Mucosa of stomach (tissue), 1 donor: Measurements from ENCODE around the gene C1orf226.

ENCODE experiments used
- H3K27me3 ChIP-seq: one replicate; pipeline ENCODE4 v1.7.0; 2013; ENCODE audit warnings: mild to moderate bottlenecking, low read length; ENCODE audit not compliant: control insufficient read depth, insufficient read depth
- H3K36me3 ChIP-seq: one replicate; pipeline ENCODE4 v1.7.0; 2013; ENCODE audit warnings: low read length; ENCODE audit not compliant: control insufficient read depth, insufficient read depth
- H3K4me1 ChIP-seq: one replicate; pipeline ENCODE4 v1.7.0; 2013; ENCODE audit warnings: mild to moderate bottlenecking, low read length; ENCODE audit not compliant: control insufficient read depth, insufficient read depth
- H3K4me3 ChIP-seq: one replicate; pipeline ENCODE4 v1.7.0; 2013; ENCODE audit warnings: low read length
- H3K9ac ChIP-seq: one replicate; pipeline ENCODE4 v1.7.0; 2013; ENCODE audit warnings: mild to moderate bottlenecking, low read length, moderate library complexity
- H3K9me3 ChIP-seq: one replicate; pipeline ENCODE4 v1.7.0; 2013; ENCODE audit warnings: mild to moderate bottlenecking, low read length, moderate library complexity; ENCODE audit not compliant: control insufficient read depth
- donor health status: Pancreatic carcinoma.

Gene C1orf226

GRCh38 chr1:162367772-162368171, 13.8 kb upstream of the C1orf226 start:
- H3K27me3 ChIP-seq = no peaks in the 10 kb centered on the region
- H3K9me3 ChIP-seq = no peaks in the 10 kb centered on the region
- H3K36me3 ChIP-seq = no peaks in the 10 kb centered on the region
- H3K4me3 ChIP-seq = no peak overlapping the region
- H3K4me1 ChIP-seq = peaks cover 14% of the 10 kb centered on the region
- no peak overlapping the region for H3K9ac ChIP-seq

GRCh38 chr1:162368451-162368850, 13.1 kb upstream of the C1orf226 start:
- Histone ChIP-seq H3K4me1 (peaks cover 21% of the 10 kb centered on the region), H3K27me3 (no peaks in the 10 kb centered on the region), H3K9me3 (no peaks in the 10 kb centered on the region), H3K36me3 (no peaks in the 10 kb centered on the region), H3K4me3 (no peak overlapping the region), H3K9ac (no peak overlapping the region)

GRCh38 chr1:162369571-162369970, 12.0 kb upstream of the C1orf226 start:
- Histone ChIP-seq H3K4me3 (no peak overlapping the region), H3K9ac (no peak overlapping the region), H3K27me3 (no peaks in the 10 kb centered on the region), H3K36me3 (no peaks in the 10 kb centered on the region), H3K4me1 (peaks cover 24% of the 10 kb centered on the region), H3K9me3 (no peaks in the 10 kb centered on the region)

GRCh38 chr1:162370161-162370560, 11.4 kb upstream of the C1orf226 start:
- Histone ChIP-seq H3K36me3 (no peaks in the 10 kb centered on the region), H3K4me1 (peaks cover 24% of the 10 kb centered on the region), H3K9me3 (no peaks in the 10 kb centered on the region), H3K9ac (no peak overlapping the region), H3K27me3 (no peaks in the 10 kb centered on the region), H3K4me3 (no peak overlapping the region)

GRCh38 chr1:162370721-162371120, 10.8 kb upstream of the C1orf226 start:
- Histone ChIP-seq H3K9me3 (no peaks in the 10 kb centered on the region), H3K9ac (no peak overlapping the region), H3K27me3 (no peaks in the 10 kb centered on the region), H3K36me3 (no peaks in the 10 kb centered on the region), H3K4me3 (no peak overlapping the region), H3K4me1 (peaks cover 24% of the 10 kb centered on the region)

- H3K27me3 ChIP-seq = no peaks in the 10 kb centered on the region
- H3K4me1 ChIP-seq = peaks cover 24% of the 10 kb centered on the region
- no peaks in the 10 kb centered on the region for H3K9me3 ChIP-seq
- H3K9ac ChIP-seq = no peak overlapping the region
- H3K36me3 ChIP-seq = no peaks in the 10 kb centered on the region
- no peak overlapping the region for H3K4me3 ChIP-seq
Observed at GRCh38 chr1:162371611-162372010, 9.9 kb upstream of the C1orf226 start.

GRCh38 chr1:162372159-162373071, 9.1 kb upstream of the C1orf226 start:
- no peaks in the 10 kb centered on the region for H3K36me3 ChIP-seq
- H3K9me3 ChIP-seq = no peaks in the 10 kb centered on the region
- no peak overlapping the region for H3K4me3 ChIP-seq
- H3K4me1 ChIP-seq = peaks cover 24% of the 10 kb centered on the region
- H3K27me3 ChIP-seq = no peaks in the 10 kb centered on the region
- no peak overlapping the region for H3K9ac ChIP-seq

GRCh38 chr1:162373072-162373427, 8.5 kb upstream of the C1orf226 start:
- Histone ChIP-seq H3K9ac (no peak overlapping the region), H3K4me3 (no peak overlapping the region), H3K27me3 (no peaks in the 10 kb centered on the region), H3K4me1 (peaks cover 24% of the 10 kb centered on the region), H3K9me3 (no peaks in the 10 kb centered on the region), H3K36me3 (no peaks in the 10 kb centered on the region)

- H3K9ac ChIP-seq = no peak overlapping the region
- no peak overlapping the region for H3K4me3 ChIP-seq
- no peaks in the 10 kb centered on the region for H3K9me3 ChIP-seq
- no peaks in the 10 kb centered on the region for H3K27me3 ChIP-seq
- H3K4me1 ChIP-seq = peaks cover 24% of the 10 kb centered on the region
- no peaks in the 10 kb centered on the region for H3K36me3 ChIP-seq
Observed at GRCh38 chr1:162373541-162374260, 7.8 kb upstream of the C1orf226 start.

- no peak overlapping the region for H3K9ac ChIP-seq
- peaks cover 24% of the 10 kb centered on the region for H3K4me1 ChIP-seq
- H3K27me3 ChIP-seq = no peaks in the 10 kb centered on the region
- H3K4me3 ChIP-seq = no peak overlapping the region
- no peaks in the 10 kb centered on the region for H3K36me3 ChIP-seq
- H3K9me3 ChIP-seq = no peaks in the 10 kb centered on the region
Observed at GRCh38 chr1:162374406-162374805, 7.1 kb upstream of the C1orf226 start.

GRCh38 chr1:162375463-162375862, 6.1 kb upstream of the C1orf226 start:
- H3K36me3 ChIP-seq = no peaks in the 10 kb centered on the region
- no peak overlapping the region for H3K9ac ChIP-seq
- H3K4me3 ChIP-seq = no peak overlapping the region
- H3K27me3 ChIP-seq = no peaks in the 10 kb centered on the region
- H3K4me1 ChIP-seq = peaks cover 26% of the 10 kb centered on the region
- H3K9me3 ChIP-seq = no peaks in the 10 kb centered on the region

- no peaks in the 10 kb centered on the region for H3K9me3 ChIP-seq
- H3K9ac ChIP-seq = no peak within 1 kb of the TSS
- no peaks in the 10 kb centered on the region for H3K27me3 ChIP-seq
- H3K36me3 ChIP-seq = no peaks in the 10 kb centered on the region
- no peak within 1 kb of the TSS for H3K4me3 ChIP-seq
- H3K4me1 ChIP-seq = peaks cover 37% of the 10 kb centered on the region
Observed at GRCh38 chr1:162376691-162377090, 4.8 kb upstream of the C1orf226 start, which contains the start of gene SPATA46. Gene SPATA46 (minus strand): TSS chr1:162376854. CDS start chr1:162376790, 64 bp downstream.
